NCI-H748 (cell line): ENCODE measurements around the gene DOHH.

Experiments
- DNase-seq: peaks from one replicate; lab custom pipeline; 2025; ENCODE audit not compliant: unreplicated experiment; lab: John Stamatoyannopoulos, UW

DOHH gene

GRCh38 chr19:3500429-3501101, at the start of gene DOHH:
TSS of gene DOHH (minus strand) at chr19:3500674. CDS start at chr19:3496814, 3,860 bp downstream.
- DNase-seq = peak; percentile 93

GRCh38 chr19:3549816-3550215, 49.3 kb upstream of the DOHH start:
- no peak for DNase-seq

GRCh38 chr19:3548606-3549005, 48.1 kb upstream of the DOHH start:
- DNase-seq = no peak

GRCh38 chr19:3547767-3548282, 47.4 kb upstream of the DOHH start:
- no peak for DNase-seq

- DNase-seq = no peak
Observed at GRCh38 chr19:3547301-3547731, 46.8 kb upstream of the DOHH start.

GRCh38 chr19:3546119-3546518, 45.6 kb upstream of the DOHH start:
- no peak for DNase-seq

GRCh38 chr19:3545669-3546034, 45.2 kb upstream of the DOHH start:
- DNase-seq = no peak

- DNase-seq = peak; percentile 39
Observed at GRCh38 chr19:3544742-3545668, 44.5 kb upstream of the DOHH start.

- DNase-seq = no peak
Observed at GRCh38 chr19:3544058-3544376, 43.5 kb upstream of the DOHH start.

GRCh38 chr19:3543150-3544057, 42.9 kb upstream of the DOHH start:
- DNase-seq = no peak

- no peak for DNase-seq
Observed at GRCh38 chr19:3539756-3540118, 39.3 kb upstream of the DOHH start.

- DNase-seq = peak; percentile 6
Observed at GRCh38 chr19:3538965-3539755, 38.7 kb upstream of the DOHH start, which contains the start of gene TEKTIP1. TSS of gene TEKTIP1 (plus strand) at chr19:3539174. CDS start at chr19:3539178, 4 bp downstream.

- DNase-seq = no peak
Observed at GRCh38 chr19:3538258-3538929, 37.9 kb upstream of the DOHH start.

- no peak for DNase-seq
Observed at GRCh38 chr19:3537438-3538240, 37.2 kb upstream of the DOHH start.

- no peak for DNase-seq
Observed at GRCh38 chr19:3537101-3537437, 36.6 kb upstream of the DOHH start.

GRCh38 chr19:3536429-3537100, 36.1 kb upstream of the DOHH start:
- DNase-seq = no peak

GRCh38 chr19:3535981-3536380, 35.5 kb upstream of the DOHH start:
- DNase-seq = no peak

GRCh38 chr19:3535563-3535965, 35.1 kb upstream of the DOHH start:
- DNase-seq = no peak

- no peak for DNase-seq
Observed at GRCh38 chr19:3535235-3535535, 34.7 kb upstream of the DOHH start.
